CD4-positive, alpha-beta T cell (primary cell): ENCODE measurements around the gene SLC13A4. TPM values are rescaled to one million over a fixed set of nuclear protein-coding genes. Genes with fewer than 3 reads are reported as not detected.

Source experiments
- ATAC-seq: fragments of 200-7000 bp; cut with Tn5 transposase; one replicate; pipeline ENCODE4 v1.10.0; 2022; ENCODE audit warnings: mild to moderate bottlenecking; ENCODE audit not compliant: poor library complexity
- CTCF ChIA-PET: fragments of 350-600 bp; sonication (Branson Sonifier 250); formaldehyde crosslinking; loops from one replicate; lab custom pipeline; 2021; ENCODE audit warnings: antibody characterized with exemption, inconsistent platforms; lab: Charles Lee
- POLR2A ChIA-PET: fragments of 350-600 bp; sonication (Branson Sonifier 250); formaldehyde crosslinking; loops from one replicate; lab custom pipeline; 2021; ENCODE audit warnings: antibody characterized with exemption, inconsistent platforms; lab: Charles Lee
- DNase-seq, 14 experiments: peaks; one replicate each; pipeline ENCODE4 v3.0.0-alpha.2; 2013 to 2020; ENCODE audit warnings: mixed read lengths in 2 of 14
- H3K27ac ChIP-seq, 2 donors: one replicate each; pipeline versions ENCODE4 v1.5.1 to v1.7.0; 2013; ENCODE audit warnings: low read length in 2 of 2, low read depth in 1 of 2, mild to moderate bottlenecking in 1 of 2
- H3K27me3 ChIP-seq, 2 experiments: 1 replicate in 1 of 2; 2 replicates in 1 of 2; pipeline versions ENCODE4 v1.6.1 to v1.7.0; 2013; ENCODE audit warnings: low read length in 2 of 2, control low read depth in 1 of 2, mild to moderate bottlenecking in 1 of 2, moderate library complexity in 1 of 2; ENCODE audit not compliant: insufficient read depth in 2 of 2, control insufficient read depth in 1 of 2
- H3K36me3 ChIP-seq: one replicate; pipeline ENCODE4 v1.6.1; 2013; ENCODE audit warnings: low read length, control low read depth; ENCODE audit not compliant: insufficient read depth
- H3K4me1 ChIP-seq: one replicate; pipeline ENCODE4 v1.6.1; 2013; ENCODE audit warnings: low read length, control low read depth; ENCODE audit not compliant: insufficient read depth
- H3K4me3 ChIP-seq: one replicate; pipeline ENCODE4 v1.5.1; 2013; ENCODE audit warnings: mild to moderate bottlenecking, low read length, moderate library complexity
- H3K9me3 ChIP-seq, 2 experiments: 1 replicate in 1 of 2; 2 replicates in 1 of 2; pipeline versions ENCODE4 v1.6.1 to v1.7.0; 2013; ENCODE audit warnings: low read length in 2 of 2, mild to moderate bottlenecking in 2 of 2, control low read depth in 1 of 2, moderate library complexity in 1 of 2; ENCODE audit not compliant: control insufficient read depth in 1 of 2, insufficient read depth in 1 of 2
- H3K27ac Mint-ChIP-seq: one replicate; pipeline ENCODE4 v1.8.0; 2020; ENCODE audit warnings: mixed read lengths
- H3K27me3 Mint-ChIP-seq: one replicate; pipeline ENCODE4 v1.8.0; 2021; ENCODE audit warnings: mixed read lengths
- H3K36me3 Mint-ChIP-seq: one replicate; pipeline ENCODE4 v1.8.0; 2021; ENCODE audit warnings: low read depth, mixed read lengths
- H3K4me1 Mint-ChIP-seq: one replicate; pipeline ENCODE4 v1.8.0; 2021; ENCODE audit warnings: low read depth, mixed read lengths
- H3K4me3 Mint-ChIP-seq: one replicate; pipeline ENCODE4 v1.8.0; 2020; ENCODE audit warnings: mild to moderate bottlenecking, mixed read lengths
- H3K9me3 Mint-ChIP-seq: one replicate; pipeline ENCODE4 v1.8.0; 2020; ENCODE audit warnings: mixed read lengths
- CTCF ChIP-seq: fragments of 200-600 bp; IDR thresholded peaks from one replicate; pipeline ENCODE4 v1.8.0; 2022; ENCODE audit warnings: antibody characterized with exemption, mild to moderate bottlenecking
- intact Hi-C, 2 experiments: fragments of 100-400 bp; cut with DNase I in 1 of 2; cut with micrococcal nuclease in 1 of 2; formaldehyde crosslinking; loops; one replicate each; pipeline versions ENCODE4 v1.15.1 to v1.9.0; 2023 to 2025; cut with DNase I, micrococcal nuclease
- total RNA-seq, 174 experiments: library from RNA in 2 of 174; stranded (reverse) in 2 of 174; gene quantifications; one replicate each; pipeline ENCODE4 v1.2.3 and lab custom pipeline; 2021 to 2026

SLC13A4 gene
- total RNA-seq, 2 experiments from 2014 or later, result not detected

GRCh38 chr7:135684136-135684535 lies 43.9 kb downstream of the SLC13A4 start:
- H3K36me3 Mint-ChIP-seq, result peaks cover 20% of the 10 kb centered on the region
- DNase-seq (no peak), ATAC-seq (no peak)
- no peaks in the 10 kb centered on the region for H3K9me3 Mint-ChIP-seq
- H3K27ac Mint-ChIP-seq, result no peak overlapping the region
- H3K27me3 Mint-ChIP-seq, result no peaks in the 10 kb centered on the region
- Histone ChIP-seq H3K4me1 (no peaks in the 10 kb centered on the region), H3K4me3 (no peak overlapping the region), H3K36me3 (no peaks in the 10 kb centered on the region), H3K27ac (no peak overlapping the region), H3K9me3 (no peaks in the 10 kb centered on the region), H3K27me3 (no peaks in the 10 kb centered on the region)
- ChIA-PET POLR2A (no interaction called here), CTCF (interaction anchor here (0.7 kb wide), 1 partner anchor 1082 kb away, joined by 3 read pairs; no protein-coding TSS in a partner anchor)
- H3K4me1 Mint-ChIP-seq, result no peaks in the 10 kb centered on the region
- intact Hi-C loops, result no loop called here
- no peak for TF ChIP-seq CTCF
- no peak overlapping the region for H3K4me3 Mint-ChIP-seq

- TF ChIP-seq CTCF, result no peak
- no peak overlapping the region for H3K27ac Mint-ChIP-seq
- Histone ChIP-seq H3K27me3 (no peaks in the 10 kb centered on the region), H3K4me1 (no peaks in the 10 kb centered on the region), H3K27ac (no peak overlapping the region), H3K36me3 (no peaks in the 10 kb centered on the region), H3K4me3 (no peak overlapping the region), H3K9me3 (no peaks in the 10 kb centered on the region)
- CTCF ChIA-PET, result no interaction called here
- DNase-seq (no peak), ATAC-seq (no peak)
- POLR2A ChIA-PET, result no interaction called here
- intact Hi-C loops, result no loop called here
- no peaks in the 10 kb centered on the region for H3K4me1 Mint-ChIP-seq
- H3K27me3 Mint-ChIP-seq, result no peaks in the 10 kb centered on the region
- H3K9me3 Mint-ChIP-seq, result no peaks in the 10 kb centered on the region
- peaks cover 25% of the 10 kb centered on the region for H3K36me3 Mint-ChIP-seq
- no peak overlapping the region for H3K4me3 Mint-ChIP-seq
These were observed 44.4 kb downstream of the SLC13A4 start for GRCh38 chr7:135683609-135684008.

- Histone ChIP-seq H3K27ac (no peak overlapping the region), H3K9me3 (no peaks in the 10 kb centered on the region), H3K36me3 (peaks cover 8% of the 10 kb centered on the region), H3K4me3 (no peak overlapping the region), H3K27me3 (no peaks in the 10 kb centered on the region), H3K4me1 (no peaks in the 10 kb centered on the region)
- H3K4me3 Mint-ChIP-seq, result no peak overlapping the region
- POLR2A ChIA-PET, result no interaction called here
- no peaks in the 10 kb centered on the region for H3K9me3 Mint-ChIP-seq
- H3K36me3 Mint-ChIP-seq, result peaks cover 34% of the 10 kb centered on the region
- DNase-seq (no peak), ATAC-seq (no peak)
- CTCF ChIA-PET, result no interaction called here
- no peak overlapping the region for H3K27ac Mint-ChIP-seq
- intact Hi-C loops, result no loop called here
- no peak for TF ChIP-seq CTCF
- H3K4me1 Mint-ChIP-seq, result no peaks in the 10 kb centered on the region
- no peaks in the 10 kb centered on the region for H3K27me3 Mint-ChIP-seq
These were observed 45.8 kb downstream of the SLC13A4 start for GRCh38 chr7:135682191-135682590.
